ENCODE results near the gene SASH1. TPM values are rescaled to one million over a fixed set of nuclear protein-coding genes. Genes with fewer than 3 reads are reported as not detected.

SASH1 gene
- total and polyA plus RNA-seq, 2 of the 8 experiments (the other 6 are each of a cell fraction or from before 2014, with no cell fraction given), result 6.0 to 20.2 TPM

- H2AFZ ChIP-seq (ENCODE audit: low read length), result no peak overlapping the region
- no peak overlapping the region for H3K4ac ChIP-seq (replicated peaks; ENCODE audit: insufficient read length, low read depth, low read length)
- no peak overlapping the region for H2BK15ac ChIP-seq (ENCODE audit: low read length)
- H4K5ac ChIP-seq (ENCODE audit: insufficient read length, low read depth, low read length), result no peak overlapping the region
- no peaks in the 10 kb centered on the region for H3K79me1 ChIP-seq (ENCODE audit: low read depth, low read length)
- H2AK5ac ChIP-seq (ENCODE audit: low read depth, low read length), result no peak overlapping the region
- H3K4me3 ChIP-seq (ENCODE audit: extremely low read depth in 1 of 4, insufficient read depth in 2 of 4, low read depth in 3 of 4, low read length in 4 of 4), result no peak overlapping the region
- peak overlapping the region; percentile 68; the same call in 1 of the 2 replicates for H2BK20ac ChIP-seq (ENCODE audit: low read length)
- no peak overlapping the region for H3K23ac ChIP-seq (ENCODE audit: insufficient read length)
- WGBS, 2 experiments (ENCODE audit: extremely low coverage in 1 of 2, insufficient coverage in 1 of 2, insufficient read length in 1 of 2, insufficient replicate concordance in 2 of 2, low coverage in 1 of 2, low lambda C conversion rate in 2 of 2, missing lambda C conversion rate in 1 of 2), result 83% methylated on average over 4 of the region's 4 CpGs; no CpG with 5 or more reads in 1 of the 2 experiments
- no peak for DNase-seq (ENCODE audit: low read depth in 1 of 2, low spot score in 2 of 2)
- H3K36me3 ChIP-seq (ENCODE audit: control insufficient read depth in 2 of 4, insufficient read depth in 4 of 4, low read length in 3 of 4), result no peaks in the 10 kb centered on the region
- TF ChIP-seq NANOG (IDR thresholded peaks at IDR 0.05; ENCODE audit: insufficient read depth, low read depth, low read length, poor library complexity, severe bottlenecking), result no peak
- no peak for TF ChIP-seq SAP30 (IDR thresholded peaks at IDR 0.05; ENCODE audit: insufficient read depth, insufficient replicate concordance, low read length)
- TF ChIP-seq FOSL1 (IDR thresholded peaks at IDR 0.05; ENCODE audit: insufficient read depth, low read depth, low read length), result no peak
- TF ChIP-seq EP300 (IDR thresholded peaks at IDR 0.05; ENCODE audit: borderline replicate concordance in 1 of 2, low read depth in 2 of 2, low read length in 2 of 2), result no peak
- no peak for TF ChIP-seq MAX (IDR thresholded peaks at IDR 0.05)
- H2BK120ac ChIP-seq (replicated peaks; ENCODE audit: low read depth, low read length), result peak overlapping the region; percentile 60
- ChIA-PET POLR2A (ENCODE audit: partially characterized antibody) (no interaction called here), CTCF (ENCODE audit: partially characterized antibody) (interaction anchor here (0.7 to 3.2 kb wide), 61 partner anchors 9 to 511 kb away, joined by 3 to 49 read pairs (median 5); no protein-coding TSS in a partner anchor)
- no peak overlapping the region for H3K18ac ChIP-seq (ENCODE audit: extremely low read depth, low read length)
- no peak overlapping the region for H3K56ac ChIP-seq (replicated peaks; ENCODE audit: insufficient read length, low read depth, low read length)
- no peak for FAIRE-seq
- H3K14ac ChIP-seq (ENCODE audit: insufficient read length), result no peak overlapping the region
- no peak overlapping the region for H3K4me2 ChIP-seq (ENCODE audit: insufficient read depth in 1 of 2, low read depth in 2 of 2, low read length in 2 of 2)
- H3K27me3 ChIP-seq (replicated peaks in 1 of 4; ENCODE audit: control insufficient read depth in 3 of 4, extremely low read depth in 1 of 4, insufficient read depth in 3 of 4, low read length in 3 of 4), result no peaks in the 10 kb centered on the region
- no peak overlapping the region for H3K27ac ChIP-seq (ENCODE audit: low read depth, low read length)
- no peaks in the 10 kb centered on the region for H3K23me2 ChIP-seq (ENCODE audit: low read depth, low read length)
- H4K20me1 ChIP-seq (replicated peaks in 1 of 2; ENCODE audit: control insufficient read depth in 1 of 2, insufficient read depth in 2 of 2, low read length in 2 of 2), result no peaks in the 10 kb centered on the region
- no peak overlapping the region for H4K8ac ChIP-seq (ENCODE audit: extremely low read depth, insufficient read depth, low read length)
- H3K9me3 ChIP-seq (ENCODE audit: insufficient read depth in 2 of 2, low read depth in 1 of 2, low read length in 1 of 2), result peaks cover 0 to 3% of the 10 kb centered on the region in 2 experiments; a peak in 2 of 4 replicates
- peaks cover 0 to 6% (median 1%) of the 10 kb centered on the region in 4 experiments; a peak in 5 of 7 replicates for H3K4me1 ChIP-seq (replicated peaks in 1 of 4; ENCODE audit: control insufficient read depth in 3 of 4, insufficient read depth in 4 of 4, low read length in 3 of 4)
- 0 out of 2 replicates have a peak overlapping the region, but pooled peaks have one; percentile 36 for H2BK5ac ChIP-seq (ENCODE audit: low read depth, low read length)
- peak overlapping the region; percentile 69; the same call in 1 of the 2 replicates for H2BK12ac ChIP-seq (ENCODE audit: low read depth, low read length)
- H3K79me2 ChIP-seq (ENCODE audit: control insufficient read depth in 1 of 2, insufficient read depth in 2 of 2, low read length in 2 of 2), result no peaks in the 10 kb centered on the region
- peak overlapping the region; percentile 42 for H4K91ac ChIP-seq (replicated peaks; ENCODE audit: insufficient read length, low read length)
- no peak overlapping the region for H3K9ac ChIP-seq (replicated peaks in 1 of 4; ENCODE audit: extremely low read depth in 1 of 4, low read depth in 3 of 4, low read length in 3 of 4)
Observed at GRCh38 chr6:148578837-148579565, 236.4 kb downstream of the SASH1 start.

Data from H1 (cell line).